ENCODE data around the gene FLAD1. TPM values are rescaled to one million over a fixed set of nuclear protein-coding genes. Genes with fewer than 3 reads are reported as not detected.
"Not testable (repeated sequence)": the region's sequence is repeated elsewhere in the genome, so short reads cannot be mapped to it uniquely, and the experiment has no call there.

The FLAD1 gene
- total RNA-seq, 1 donor from 2014 or later: 60.2 TPM

GRCh38 chr1:154974102-154974807, 8.9 kb upstream of the FLAD1 start, which contains the start of gene CKS1B:
TSS of gene CKS1B (plus strand) at chr1:154974681. CDS start at chr1:154974746, 65 bp downstream.
- peak; percentile 97 for DNase-seq (ENCODE audit: low spot score)
- H3K4me1 Mint-ChIP-seq (ENCODE audit: low read depth): peaks cover 32% of the 10 kb centered on the region
- intact Hi-C loops (cut with micrococcal nuclease): loop anchor here (1.0 to 2.0 kb wide), 7 partner anchors 9 to 416 kb away; partner anchors contain the start of genes FLAD1, PYGO2 and UBE2Q1
- H3K9me3 Mint-ChIP-seq: no peaks in the 10 kb centered on the region
- no peak within 1 kb of the TSS for H3K4me3 Mint-ChIP-seq (ENCODE audit: low read depth)
- no peaks in the 10 kb centered on the region for H3K27me3 Mint-ChIP-seq (ENCODE audit: low read depth)
- H3K36me3 Mint-ChIP-seq (ENCODE audit: low read depth): peaks cover 33% of the 10 kb centered on the region
- H3K27ac Mint-ChIP-seq: no peak within 1 kb of the TSS

- peaks cover 32% of the 10 kb centered on the region for H3K36me3 Mint-ChIP-seq (ENCODE audit: low read depth)
- no peak overlapping the region for H3K4me3 Mint-ChIP-seq (ENCODE audit: low read depth)
- no peak overlapping the region for H3K27ac Mint-ChIP-seq
- intact Hi-C loops (cut with micrococcal nuclease): loop anchor here (1.0 to 2.0 kb wide), 8 partner anchors 8 to 417 kb away; partner anchors contain the start of genes FLAD1, PYGO2 and UBE2Q1
- no peaks in the 10 kb centered on the region for H3K9me3 Mint-ChIP-seq
- DNase-seq (ENCODE audit: low spot score): peak; percentile 95
- peaks cover 31% of the 10 kb centered on the region for H3K4me1 Mint-ChIP-seq (ENCODE audit: low read depth)
- no peaks in the 10 kb centered on the region for H3K27me3 Mint-ChIP-seq (ENCODE audit: low read depth)
Measured at GRCh38 chr1:154974808-154975408, 8.2 kb upstream of the FLAD1 start.

GRCh38 chr1:154975409-154976059, 7.6 kb upstream of the FLAD1 start:
- no peak overlapping the region for H3K4me3 Mint-ChIP-seq (ENCODE audit: low read depth)
- no peak overlapping the region for H3K27ac Mint-ChIP-seq
- peak; percentile 58 for DNase-seq (ENCODE audit: low spot score)
- peaks cover 36% of the 10 kb centered on the region for H3K36me3 Mint-ChIP-seq (ENCODE audit: low read depth)
- intact Hi-C loops (cut with micrococcal nuclease): loop anchor here (1.0 to 2.0 kb wide), 3 partner anchors 24 to 219 kb away; no protein-coding TSS in a partner anchor
- peaks cover 31% of the 10 kb centered on the region for H3K4me1 Mint-ChIP-seq (ENCODE audit: low read depth)
- no peaks in the 10 kb centered on the region for H3K9me3 Mint-ChIP-seq
- H3K27me3 Mint-ChIP-seq (ENCODE audit: low read depth): no peaks in the 10 kb centered on the region

- H3K27me3 Mint-ChIP-seq (ENCODE audit: low read depth); intact Hi-C loops (cut with micrococcal nuclease); DNase-seq (ENCODE audit: low spot score); H3K9me3 Mint-ChIP-seq; H3K4me3 Mint-ChIP-seq (ENCODE audit: low read depth): not testable (repeated sequence)
- H3K36me3 Mint-ChIP-seq (ENCODE audit: low read depth): peaks cover 34% of the 10 kb centered on the region
- peak overlapping the region; percentile 28 for H3K27ac Mint-ChIP-seq
- H3K4me1 Mint-ChIP-seq (ENCODE audit: low read depth): peaks cover 17% of the 10 kb centered on the region
Measured at GRCh38 chr1:154977762-154978161, 5.4 kb upstream of the FLAD1 start.

GRCh38 chr1:154978360-154978759, 4.8 kb upstream of the FLAD1 start:
- no peak overlapping the region for H3K4me3 Mint-ChIP-seq (ENCODE audit: low read depth)
- intact Hi-C loops (cut with micrococcal nuclease): no loop called here
- no peak for DNase-seq (ENCODE audit: low spot score)
- no peak overlapping the region for H3K27ac Mint-ChIP-seq
- H3K4me1 Mint-ChIP-seq (ENCODE audit: low read depth): peaks cover 14% of the 10 kb centered on the region
- H3K27me3 Mint-ChIP-seq (ENCODE audit: low read depth): no peaks in the 10 kb centered on the region
- H3K9me3 Mint-ChIP-seq: no peaks in the 10 kb centered on the region
- peaks cover 32% of the 10 kb centered on the region for H3K36me3 Mint-ChIP-seq (ENCODE audit: low read depth)

- Mint-ChIP-seq H3K36me3 (ENCODE audit: low read depth) (peaks cover 39% of the 10 kb centered on the region), H3K27ac (no peak overlapping the region), H3K4me3 (ENCODE audit: low read depth) (no peak overlapping the region), H3K4me1 (ENCODE audit: low read depth) (peaks cover 9% of the 10 kb centered on the region), H3K9me3 (no peaks in the 10 kb centered on the region), H3K27me3 (ENCODE audit: low read depth) (no peaks in the 10 kb centered on the region)
- intact Hi-C loops (cut with micrococcal nuclease): no loop called here
- no peak for DNase-seq (ENCODE audit: low spot score)
Measured at GRCh38 chr1:154982341-154982740, 803 bp upstream of the FLAD1 start.

GRCh38 chr1:154983776-154984466, 777 bp downstream of the FLAD1 start:
- DNase-seq (ENCODE audit: low spot score): no peak
- intact Hi-C loops (cut with micrococcal nuclease): loop anchor here (1.0 kb wide), 3 partner anchors 10 to 33 kb away; partner anchors contain the start of gene CKS1B
- peaks cover 37% of the 10 kb centered on the region for H3K36me3 Mint-ChIP-seq (ENCODE audit: low read depth)
- no peaks in the 10 kb centered on the region for H3K9me3 Mint-ChIP-seq
- peaks cover 7% of the 10 kb centered on the region for H3K4me1 Mint-ChIP-seq (ENCODE audit: low read depth)
- H3K4me3 Mint-ChIP-seq (ENCODE audit: low read depth): no peak overlapping the region
- H3K27me3 Mint-ChIP-seq (ENCODE audit: low read depth): no peaks in the 10 kb centered on the region
- H3K27ac Mint-ChIP-seq: no peak overlapping the region

GRCh38 chr1:154986736-154987135, 3.6 kb downstream of the FLAD1 start:
- H3K27ac Mint-ChIP-seq; H3K4me3 Mint-ChIP-seq (ENCODE audit: low read depth); DNase-seq (ENCODE audit: low spot score); intact Hi-C loops (cut with micrococcal nuclease); H3K4me1 Mint-ChIP-seq (ENCODE audit: low read depth); H3K27me3 Mint-ChIP-seq (ENCODE audit: low read depth); H3K9me3 Mint-ChIP-seq: not testable (repeated sequence)
- H3K36me3 Mint-ChIP-seq (ENCODE audit: low read depth): peaks cover 31% of the 10 kb centered on the region

- Mint-ChIP-seq H3K4me3 (ENCODE audit: low read depth) (no peak overlapping the region), H3K27me3 (ENCODE audit: low read depth) (no peaks in the 10 kb centered on the region), H3K36me3 (ENCODE audit: low read depth) (peaks cover 31% of the 10 kb centered on the region), H3K9me3 (no peaks in the 10 kb centered on the region), H3K27ac (no peak overlapping the region), H3K4me1 (ENCODE audit: low read depth) (peaks cover 5% of the 10 kb centered on the region)
- no peak for DNase-seq (ENCODE audit: low spot score)
- intact Hi-C loops (cut with micrococcal nuclease): no loop called here
Measured at GRCh38 chr1:154987326-154987725, 4.2 kb downstream of the FLAD1 start.

- H3K4me3 Mint-ChIP-seq (ENCODE audit: low read depth): no peak overlapping the region
- DNase-seq (ENCODE audit: low spot score): no peak
- H3K9me3 Mint-ChIP-seq: no peaks in the 10 kb centered on the region
- H3K36me3 Mint-ChIP-seq (ENCODE audit: low read depth): peaks cover 31% of the 10 kb centered on the region
- H3K27me3 Mint-ChIP-seq (ENCODE audit: low read depth): no peaks in the 10 kb centered on the region
- intact Hi-C loops (cut with micrococcal nuclease): no loop called here
- peaks cover 5% of the 10 kb centered on the region for H3K4me1 Mint-ChIP-seq (ENCODE audit: low read depth)
- no peak overlapping the region for H3K27ac Mint-ChIP-seq
Measured at GRCh38 chr1:154988058-154988954, 5.2 kb downstream of the FLAD1 start.

GRCh38 chr1:154989195-154989860, 6.2 kb downstream of the FLAD1 start:
- no peaks in the 10 kb centered on the region for H3K27me3 Mint-ChIP-seq (ENCODE audit: low read depth)
- H3K27ac Mint-ChIP-seq: no peak overlapping the region
- H3K4me1 Mint-ChIP-seq (ENCODE audit: low read depth): peaks cover 5% of the 10 kb centered on the region
- no peaks in the 10 kb centered on the region for H3K9me3 Mint-ChIP-seq
- intact Hi-C loops (cut with micrococcal nuclease): no loop called here
- DNase-seq (ENCODE audit: low spot score): no peak
- H3K4me3 Mint-ChIP-seq (ENCODE audit: low read depth): no peak overlapping the region
- peaks cover 28% of the 10 kb centered on the region for H3K36me3 Mint-ChIP-seq (ENCODE audit: low read depth)

Data from activated T-helper 2 cell treated with anti-CD3 and anti-CD28 coated beads, Interferon-gamma antibody, Interleukin-2, Interleukin-4, amounts not matched to agents 10 μg/mL and 5 μg/mL and 100 μg/mL, durations not matched to agents 14 hours and 24 hours and 36 hours (primary cell).